ENCODE results near the gene ISY1. TPM values are rescaled to one million over a fixed set of nuclear protein-coding genes. Genes with fewer than 3 reads are reported as not detected.
"Not testable (repeated sequence)": the region's sequence is repeated elsewhere in the genome, so short reads cannot be mapped to it uniquely, and the experiment has no call there.

The ISY1 gene
- polyA plus RNA-seq, 10 donors = 29.9 to 45.3 (median 36.3) TPM

GRCh38 chr3:129088312-129088711 is 72.6 kb downstream of the ISY1 start:
- not testable (repeated sequence) for DNase-seq

GRCh38 chr3:129087904-129088303 is 73.0 kb downstream of the ISY1 start:
- peak in 2 of 3 donors; percentile 58 to 66 for DNase-seq

- DNase-seq = peak; percentile 17 to 84 (median 62)
Measured at GRCh38 chr3:129087138-129087702, 73.6 kb downstream of the ISY1 start.

- DNase-seq = no peak
Measured at GRCh38 chr3:129085818-129086217, 75.0 kb downstream of the ISY1 start.

- DNase-seq = no peak
Measured at GRCh38 chr3:129085165-129085715, 75.6 kb downstream of the ISY1 start.

- DNase-seq = no peak
Measured at GRCh38 chr3:129084501-129084900, 76.4 kb downstream of the ISY1 start.

- DNase-seq = no peak
Measured at GRCh38 chr3:129082026-129082425, 78.8 kb downstream of the ISY1 start.

- DNase-seq = no peak
Measured at GRCh38 chr3:129081503-129081902, 79.4 kb downstream of the ISY1 start.

GRCh38 chr3:129078510-129078909 is 82.4 kb downstream of the ISY1 start:
- no peak for DNase-seq

Other genes with a start within 250 kb of the ISY1 start
- 1 to 10 TPM in 2 of 10 donors, under 1 TPM in 8; 0.42 to 1.5 (median 0.85) TPM for gene CFAP92, start 167.0 kb downstream of the ISY1 start, polyA plus RNA-seq (ENCODE audit: insufficient read length in 10 of 10)
- 1 to 10 TPM in 8 of 10 donors, under 1 TPM in 2; 0.79 to 1.6 (median 1.3) TPM for gene EFCC1, start 159.8 kb downstream of the ISY1 start, polyA plus RNA-seq (ENCODE audit: insufficient read length in 10 of 10)
- gene GP9, start 100.3 kb downstream of the ISY1 start, polyA plus RNA-seq (ENCODE audit: insufficient read length in 10 of 10) = under 1 TPM in 7 of 10 donors, not detected in 3; 0.24 to 0.59 (median 0.36) TPM
- gene RAB43, start 39.3 kb downstream of the ISY1 start, polyA plus RNA-seq (ENCODE audit: insufficient read length in 10 of 10) = 1 to 10 TPM in 9 of 10 donors, under 1 TPM in 1; 0.78 to 3.6 (median 3.1) TPM
- 100 to 1,000 TPM; 298 to 344 (median 319) TPM for gene CNBP, start 22.8 kb upstream of the ISY1 start, polyA plus RNA-seq (ENCODE audit: insufficient read length in 10 of 10)
- gene COPG1, start 88.5 kb upstream of the ISY1 start, polyA plus RNA-seq (ENCODE audit: insufficient read length in 10 of 10) = 100 to 1,000 TPM; 103 to 143 (median 112) TPM
- 10 to 100 TPM; 20.5 to 28.9 (median 24.2) TPM for gene HMCES, start 117.8 kb upstream of the ISY1 start, polyA plus RNA-seq (ENCODE audit: insufficient read length in 10 of 10)